OCI-LY3 (cell line): ENCODE measurements around the gene ARHGEF28.

ENCODE experiments used
- H2AFZ ChIP-seq: fragments of 200-600, 300-600 bp; shearing (Covaris generic); 2 replicates; pipeline ENCODE4 v1.6.0; 2014; ENCODE audit warnings: antibody characterized with exemption, low read depth, low read length
- H3K27ac ChIP-seq: fragments of 200-600, 300-600 bp; sonication (generic); 2 replicates; pipeline ENCODE4 v1.5.1; 2014; ENCODE audit warnings: mild to moderate bottlenecking, low read length, moderate library complexity, mixed read lengths
- H3K27me3 ChIP-seq: fragments of 200-600, 300-600 bp; sonication (generic); 2 replicates; pipeline ENCODE4 v1.6.1; 2014; ENCODE audit warnings: low read depth, low read length, mixed read lengths
- H3K36me3 ChIP-seq: fragments of 200-600, 300-600 bp; sonication (generic); replicated peaks from 2 replicates; pipeline ENCODE3; 2014; ENCODE audit warnings: low read depth, low read length, mixed read lengths
- H3K4me1 ChIP-seq: fragments of 300-600, 200-600 bp; sonication (generic); 2 replicates; pipeline ENCODE4 v1.6.1; 2014; ENCODE audit warnings: low read length, mixed read lengths
- H3K4me2 ChIP-seq: fragments of 200-600, 300-600 bp; sonication (generic); 2 replicates; pipeline ENCODE4 v1.6.1; 2014; ENCODE audit warnings: low read length, mixed read lengths
- H3K4me3 ChIP-seq: fragments of 300-600, 200-600 bp; sonication (generic); 2 replicates; pipeline ENCODE4 v1.5.1; 2014; ENCODE audit warnings: antibody characterized with exemption, mild to moderate bottlenecking, low read length, moderate library complexity
- H3K79me2 ChIP-seq: fragments of 300-600, 200-600 bp; shearing (Covaris generic); 2 replicates; pipeline ENCODE4 v1.6.1; 2014; ENCODE audit warnings: mild to moderate bottlenecking, low read length, mixed read lengths
- H3K9ac ChIP-seq: fragments of 300-600, 200-600 bp; shearing (Covaris generic); 2 replicates; pipeline ENCODE4 v1.6.0; 2014; ENCODE audit warnings: mild to moderate bottlenecking, low read length, moderate library complexity
- H3K9me3 ChIP-seq: fragments of 200-600, 300-600 bp; shearing (Covaris generic); 2 replicates; pipeline ENCODE4 v1.6.1; 2014; ENCODE audit warnings: low read length, mixed read lengths; ENCODE audit not compliant: insufficient read depth
- H4K20me1 ChIP-seq: fragments of 200-600, 300-600 bp; sonication (generic); 2 replicates; pipeline ENCODE4 v1.6.1; 2016; ENCODE audit warnings: low read length, mixed read lengths; ENCODE audit not compliant: insufficient read depth
- CTCF ChIP-seq: fragments of 200-600, 300-600 bp; sonication (generic); IDR thresholded peaks from 2 replicates; pipeline ENCODE4 v1.5.1; 2014; ENCODE audit warnings: antibody characterized with exemption, low read length, low read depth
- EZH2phosphoT487 ChIP-seq: fragments of 200-600 bp; shearing (Covaris generic); IDR thresholded peaks from 2 replicates; pipeline ENCODE4 v1.6.1; 2018; ENCODE audit warnings: antibody characterized with exemption, mixed run types, low read depth

The ARHGEF28 gene

DNA sequence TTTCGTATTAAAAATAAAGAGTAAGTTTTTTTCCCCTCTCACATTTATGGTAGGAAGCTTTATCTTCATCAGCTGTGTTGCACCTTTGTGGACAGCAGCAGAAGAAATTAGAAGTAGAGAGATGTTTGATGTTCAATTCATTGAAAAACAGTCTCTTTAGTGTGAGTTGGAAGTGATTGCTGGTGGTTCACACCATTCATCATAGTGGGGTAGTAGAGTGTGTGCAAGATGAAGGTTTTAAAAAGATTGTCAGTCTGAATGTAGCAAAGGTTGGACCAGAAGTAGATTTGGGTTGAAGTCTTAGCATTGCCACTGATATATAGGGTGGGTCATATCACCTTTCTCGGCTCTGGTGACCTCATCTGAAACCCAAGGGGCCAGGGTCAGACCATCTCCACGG lies 10.4 kb downstream of the ARHGEF28 start:
- TF ChIP-seq CTCF, result no peak
- TF ChIP-seq EZH2phosphoT487, result no peak
- H3K4me2 ChIP-seq, result no peak overlapping the region
- no peaks in the 10 kb centered on the region for H3K4me1 ChIP-seq
- no peak overlapping the region for H3K4me3 ChIP-seq
- no peaks in the 10 kb centered on the region for H3K27me3 ChIP-seq
- H3K36me3 ChIP-seq, result no peaks in the 10 kb centered on the region
- no peak overlapping the region for H3K27ac ChIP-seq
- H3K9ac ChIP-seq, result no peak overlapping the region
- H3K9me3 ChIP-seq, result no peaks in the 10 kb centered on the region
- H4K20me1 ChIP-seq, result no peaks in the 10 kb centered on the region
- H2AFZ ChIP-seq, result no peak overlapping the region
- H3K79me2 ChIP-seq, result no peaks in the 10 kb centered on the region

DNA sequence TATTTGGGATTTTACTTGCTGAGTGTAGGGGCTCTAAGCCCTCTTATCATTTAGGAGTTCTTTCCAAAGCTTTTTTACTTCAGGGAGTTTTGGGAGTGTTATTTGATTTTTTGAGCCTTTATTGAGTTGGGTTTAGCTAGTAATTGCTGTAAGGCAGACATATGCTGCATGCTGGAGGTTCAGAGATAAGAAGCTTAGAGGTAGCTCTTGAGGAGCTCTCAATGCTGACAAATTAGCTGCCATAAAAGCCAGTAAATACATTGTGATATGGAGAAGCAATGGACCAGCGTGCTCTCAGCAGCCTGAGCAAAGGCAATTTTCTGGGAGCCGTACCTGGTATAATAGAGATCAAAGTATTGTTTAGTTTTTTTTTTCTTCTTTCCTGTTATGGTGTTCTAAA lies 11.6 kb downstream of the ARHGEF28 start:
- Histone ChIP-seq H3K9ac (no peak overlapping the region), H3K27ac (no peak overlapping the region), H3K4me3 (no peak overlapping the region), H3K27me3 (no peaks in the 10 kb centered on the region), H4K20me1 (no peaks in the 10 kb centered on the region), H3K36me3 (no peaks in the 10 kb centered on the region), H3K4me2 (no peak overlapping the region), H3K79me2 (no peaks in the 10 kb centered on the region), H3K4me1 (no peaks in the 10 kb centered on the region), H2AFZ (no peak overlapping the region), H3K9me3 (no peaks in the 10 kb centered on the region)
- TF ChIP-seq EZH2phosphoT487 (no peak), CTCF (no peak)

- Histone ChIP-seq H3K4me2 (no peak overlapping the region), H3K27ac (no peak overlapping the region), H3K27me3 (no peaks in the 10 kb centered on the region), H3K36me3 (no peaks in the 10 kb centered on the region), H4K20me1 (no peaks in the 10 kb centered on the region), H3K79me2 (no peaks in the 10 kb centered on the region), H3K9ac (no peak overlapping the region), H2AFZ (no peak overlapping the region), H3K4me1 (no peaks in the 10 kb centered on the region), H3K9me3 (no peaks in the 10 kb centered on the region), H3K4me3 (no peak overlapping the region)
- TF ChIP-seq EZH2phosphoT487, result no peak
Observed at GRCh38 chr5:73638344-73639095, 12.5 kb downstream of the ARHGEF28 start.

GRCh38 chr5:73640861-73641320 lies 14.9 kb downstream of the ARHGEF28 start:
- no peak overlapping the region for H2AFZ ChIP-seq

More at GRCh38 chr5:73640861-73641320, 14.9 kb downstream of the ARHGEF28 start:
- Histone ChIP-seq H3K4me1 (no peaks in the 10 kb centered on the region), H3K9ac (no peak overlapping the region), H3K36me3 (no peaks in the 10 kb centered on the region), H3K27ac (no peak overlapping the region), H3K79me2 (no peaks in the 10 kb centered on the region), H4K20me1 (no peaks in the 10 kb centered on the region), H3K27me3 (no peaks in the 10 kb centered on the region), H3K4me2 (no peak overlapping the region), H3K4me3 (no peak overlapping the region), H3K9me3 (no peaks in the 10 kb centered on the region)
- TF ChIP-seq EZH2phosphoT487 (no peak), CTCF (no peak)
